K562 (cell line): ENCODE data around the gene GPD1L. TPM values are rescaled to one million over a fixed set of nuclear protein-coding genes. Genes with fewer than 3 reads are reported as not detected.

Experiments used
- ARNT ChIP-seq, 2 experiments: fragments of 450-650 bp; IDR thresholded peaks; 2 replicates each; pipeline ENCODE4 v1.6.1; 2016; ENCODE audit warnings: mild to moderate bottlenecking in 1 of 2
- ATF3 ChIP-seq, 2 experiments: fragments of 450-650 bp in 1 of 2; sonication (generic) in 1 of 2; formaldehyde crosslinking in 1 of 2; IDR thresholded peaks in 1 of 2; conservative IDR thresholded peaks in 1 of 2; 2 replicates each; pipeline versions ENCODE4 v1.6.1 to v1.8.1; 2016 to 2023; ENCODE audit warnings: mild to moderate bottlenecking in 2 of 2, moderate library complexity in 2 of 2, inconsistent platforms in 1 of 2, missing genetic modification reagents in 1 of 2
- CBFA2T3 ChIP-seq: fragments of 450-650 bp; IDR thresholded peaks from 2 replicates; pipeline ENCODE4 v1.6.1; 2017
- CCNT2 ChIP-seq: IDR thresholded peaks from 2 replicates; pipeline ENCODE4 v1.6.1; 2011; ENCODE audit warnings: borderline replicate concordance, low read depth, mild to moderate bottlenecking, moderate library complexity, mixed read lengths, low read length; ENCODE audit not compliant: insufficient read length; ENCODE audit errors: extremely low read depth
- CEBPG ChIP-seq, 3 experiments: fragments of 200-800 bp in 1 of 3; sonication (Bioruptor generic) in 1 of 3; sonication (generic) in 1 of 3; formaldehyde crosslinking in 1 of 3; IDR thresholded peaks in 2 of 3; conservative IDR thresholded peaks in 1 of 3; 2 replicates each; pipeline versions ENCODE4 v1.6.1 to v1.8.0; 2016 to 2022; ENCODE audit warnings: missing compliant biosample characterization in 2 of 3, missing genetic modification characterization in 2 of 3, mild to moderate bottlenecking in 1 of 3, missing genetic modification reagents in 1 of 3
- CTBP1 ChIP-seq: fragments of 450-650 bp; IDR thresholded peaks from 2 replicates; pipeline ENCODE4 v1.6.1; 2016; ENCODE audit warnings: borderline replicate concordance
- DMBX1 ChIP-seq: fragments of 250-450 bp; sonication (Bioruptor Pico); IDR thresholded peaks from 2 replicates; pipeline ENCODE4 v1.8.0; 2022; ENCODE audit warnings: inconsistent platforms, mild to moderate bottlenecking, moderate library complexity, borderline replicate concordance
- DPF2 ChIP-seq: fragments of 450-650 bp; IDR thresholded peaks from 2 replicates; pipeline ENCODE4 v1.6.1; 2016
- FOSL1 ChIP-seq: fragments of 200-800 bp; sonication (Bioruptor generic); conservative IDR thresholded peaks from 2 replicates; pipeline ENCODE4 v1.6.1; 2016; ENCODE audit warnings: missing genetic modification characterization, missing compliant biosample characterization
- FOXA1 ChIP-seq: fragments of 450-650 bp; IDR thresholded peaks from 2 replicates; pipeline ENCODE4 v1.6.1; 2016; ENCODE audit warnings: mild to moderate bottlenecking, borderline replicate concordance
- HMBOX1 ChIP-seq: sonication (generic); IDR thresholded peaks from 2 replicates; pipeline ENCODE4 v1.6.1; 2016
- MECOM ChIP-seq: fragments of 250-450 bp; sonication (Bioruptor Pico); IDR thresholded peaks from 2 replicates; pipeline ENCODE4 v1.8.0; 2022; ENCODE audit warnings: inconsistent platforms
- MTA2 ChIP-seq: fragments of 450-650 bp; IDR thresholded peaks from 2 replicates; pipeline ENCODE4 v1.6.1; 2016; ENCODE audit warnings: low read depth
- NCOR1 ChIP-seq: fragments of 450-650 bp; IDR thresholded peaks from 2 replicates; pipeline ENCODE4 v1.6.1; 2016; ENCODE audit warnings: mild to moderate bottlenecking, moderate library complexity
- NRF1 ChIP-seq, 2 experiments: fragments of 450-650 bp; IDR thresholded peaks in 1 of 2; conservative IDR thresholded peaks in 1 of 2; 2 replicates each; pipeline ENCODE4 v1.6.1; 2014; ENCODE audit warnings: mild to moderate bottlenecking in 2 of 2
- POLR3A ChIP-seq: IDR thresholded peaks from 2 replicates; pipeline ENCODE4 v1.6.1; 2011; ENCODE audit warnings: borderline replicate concordance, mild to moderate bottlenecking, moderate library complexity; ENCODE audit not compliant: insufficient read length, insufficient read depth; ENCODE audit errors: extremely low read depth
- SMARCC2 ChIP-seq: fragments of 450-650 bp; IDR thresholded peaks from 2 replicates; pipeline ENCODE4 v1.6.1; 2017; ENCODE audit warnings: antibody characterized with exemption, moderate library complexity, mild to moderate bottlenecking, low read depth
- SP2 ChIP-seq: IDR thresholded peaks from 2 replicates; pipeline ENCODE4 v1.6.1; 2011; ENCODE audit warnings: mild to moderate bottlenecking, low read depth, low read length, moderate library complexity; ENCODE audit not compliant: poor library complexity, severe bottlenecking; ENCODE audit errors: extremely low read depth
- TFAP4 ChIP-seq: sonication (generic); formaldehyde crosslinking; IDR thresholded peaks from 2 replicates; pipeline ENCODE4 v1.8.0; 2022; ENCODE audit warnings: missing genetic modification reagents, mild to moderate bottlenecking, moderate library complexity, borderline replicate concordance
- ZMIZ1 ChIP-seq, 2 experiments: fragments of 150-350 bp in 1 of 2; IDR thresholded peaks; 2 replicates each; pipeline ENCODE4 v1.6.1; 2012 to 2016; ENCODE audit warnings: low read depth in 2 of 2, low read length in 2 of 2, mild to moderate bottlenecking in 1 of 2, moderate library complexity in 1 of 2
- ZNF431 ChIP-seq: sonication (generic); formaldehyde crosslinking; IDR thresholded peaks from 2 replicates; pipeline ENCODE4 v1.8.0; 2022; ENCODE audit warnings: mild to moderate bottlenecking, missing genetic modification reagents
- polyA plus RNA-seq, 8 experiments: library from polyadenylated mRNA; depleted of rRNA in 4 of 8; stranded (reverse) in 5 of 8; unstranded in 3 of 8; fragments of >200 nt; fragmentation: Nextera tagmentation in 2 of 8; fragmentation: Illumina TruSeq in 1 of 8; extraction: Ambion mirVana in 2 of 8; extraction: Trizol in 1 of 8; gene quantifications; 2 replicates each; pipeline versions ENCODE4 v1.2.1 to v1.2.3, GENCODE V29; 2011 to 2014; ENCODE audit warnings: inconsistent platforms in 1 of 8, missing spikeins in 1 of 8
- total RNA-seq, 7 experiments: library from RNA; depleted of rRNA in 6 of 7; stranded (reverse); fragments of >200 nt in 6 of 7; fragmentation: Illumina TruSeq in 2 of 7; extraction: Trizol in 2 of 7; gene quantifications; 2 replicates each; pipeline versions ENCODE4 v1.2.1 to v1.2.3, GENCODE V29; 2011 to 2021; ENCODE audit warnings: low replicate concordance in 1 of 7

Gene GPD1L
- total and polyA plus RNA-seq, 9 of the 15 experiments (the other 6 are each of a cell fraction or from before 2014, with no cell fraction given): 1.6 to 17.3 (median 12.3) TPM

GRCh38 chr3:32140943-32141342 lies 34.5 kb downstream of the GPD1L start (continued):
- no peak for TF ChIP-seq POLR3A
- TF ChIP-seq ARNT (IDR thresholded peaks at IDR 0.05): 0 out of 4 replicates have a peak, but pooled peaks of 1 of the 2 experiments have one; percentile 49
- peak; percentile 83 for TF ChIP-seq NCOR1
- TF ChIP-seq ZMIZ1 (IDR thresholded peaks at IDR 0.05; ENCODE audit: low read depth in 2 of 2, low read length in 2 of 2): peak in 1 of 2 experiments; percentile 84; a peak in 2 of 4 replicates
- TF ChIP-seq DMBX1 (CRISPR knock-in tag): peak; percentile 19; the same call in 1 of the 2 replicates
- peak; percentile 98 for TF ChIP-seq FOSL1
- no peak for TF ChIP-seq FOXA1
- TF ChIP-seq MECOM (CRISPR knock-in tag): 0 out of 2 replicates have a peak, but pooled peaks have one; percentile 28
- TF ChIP-seq CEBPG (CRISPR knock-in tag; IDR thresholded peaks at IDR 0.05): no peak
- no peak for TF ChIP-seq CEBPG (tag; conservative IDR thresholded peaks at IDR 0.05 in 1 of 2, IDR thresholded peaks at IDR 0.05 in 1 of 2)
- TF ChIP-seq ZNF431: peak; percentile 77; the same call in 1 of the 2 replicates
- peak; percentile 79 for TF ChIP-seq MTA2
- 0 out of 2 replicates have a peak, but pooled peaks have one; percentile 17 for TF ChIP-seq HMBOX1
- TF ChIP-seq SP2: no peak
- TF ChIP-seq DPF2: peak; percentile 96
- peak; percentile 95 for TF ChIP-seq SMARCC2
- peak; percentile 51; the same call in 1 of the 2 replicates for TF ChIP-seq ATF3 (IDR thresholded peaks at IDR 0.05)
- no peak for TF ChIP-seq ATF3 (CRISPR knock-in tag; conservative IDR thresholded peaks at IDR 0.05)
- peak; percentile 55; the same call in 1 of the 2 replicates for TF ChIP-seq CTBP1
- no peak for TF ChIP-seq TFAP4 (CRISPR knock-in tag)
- TF ChIP-seq CCNT2: peak; percentile 77
- TF ChIP-seq NRF1 (conservative IDR thresholded peaks at IDR 0.05 in 1 of 2, IDR thresholded peaks at IDR 0.05 in 1 of 2): peak; percentile 64 to 66
- TF ChIP-seq CBFA2T3: peak; percentile 91
